ENCODE results near the gene OTULIN. TPM values are rescaled to one million over a fixed set of nuclear protein-coding genes. Genes with fewer than 3 reads are reported as not detected.

Gene OTULIN
- total and polyA plus RNA-seq, 2 of the 8 experiments (the other 6 are each of a cell fraction or from before 2014, with no cell fraction given): 5.2 to 34.8 TPM

DNA sequence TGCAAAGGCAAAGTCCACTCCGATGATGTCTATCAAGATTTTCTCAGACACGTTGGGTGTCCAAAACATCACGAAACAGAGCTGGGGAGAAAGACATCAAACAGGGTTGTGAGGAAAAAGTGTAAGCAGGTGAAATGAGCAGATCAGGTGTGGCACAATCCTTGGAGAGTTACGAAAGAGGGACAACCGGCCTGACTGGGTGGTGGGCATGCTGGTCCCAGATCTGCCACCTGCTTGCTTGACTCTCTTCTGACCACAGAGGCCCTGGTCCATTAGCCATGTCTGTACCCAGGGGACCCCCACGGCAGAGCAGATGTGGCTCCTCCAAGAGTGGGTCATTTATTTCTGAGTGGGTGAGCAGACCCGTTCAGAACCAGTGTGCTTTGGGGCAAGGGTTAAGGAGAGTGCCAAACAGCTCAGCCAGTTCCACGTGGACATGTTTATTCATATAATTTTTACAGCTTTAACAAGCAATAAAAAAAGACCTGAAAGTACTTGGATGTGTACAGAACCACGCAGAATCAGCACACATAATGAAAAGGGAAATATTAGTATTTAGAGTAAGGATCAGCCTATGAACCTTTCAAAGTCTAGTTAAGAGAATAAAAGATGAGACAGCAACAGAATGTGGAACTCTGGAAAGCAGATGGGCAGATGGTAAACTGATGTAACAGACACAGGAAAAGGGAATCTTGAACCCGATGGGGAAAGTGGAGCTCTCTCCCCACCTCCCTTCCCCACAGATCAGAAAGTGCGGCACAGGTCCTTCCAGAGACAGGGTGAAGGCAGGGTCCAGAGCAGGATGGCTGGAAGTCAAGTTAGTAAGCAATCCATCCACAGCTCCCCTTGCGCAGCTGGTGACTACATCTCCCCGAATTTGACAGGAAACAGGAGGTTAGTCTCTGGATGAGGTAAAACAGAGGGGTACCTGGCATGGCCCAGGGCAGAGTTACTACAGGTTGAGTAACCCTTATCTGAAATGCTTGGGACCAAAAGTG lies 52.5 kb downstream of the OTULIN start:
- POLR2A ChIA-PET (ENCODE audit: partially characterized antibody): no interaction called here
- DNase-seq (ENCODE audit: low read depth in 1 of 2, low spot score in 2 of 2) (no peak), FAIRE-seq (no peak)
- H3K9me3 ChIP-seq (ENCODE audit: insufficient read depth in 2 of 2, low read depth in 1 of 2, low read length in 1 of 2): peaks cover 3 to 5% of the 10 kb centered on the region in 2 experiments; a peak in 2 of 4 replicates
- peak overlapping the region; percentile 37; the same call in 1 of the 2 replicates for H4K8ac ChIP-seq (ENCODE audit: extremely low read depth, insufficient read depth, low read length)
- H2BK20ac ChIP-seq (ENCODE audit: low read length): no peak overlapping the region
- H3K4ac ChIP-seq (replicated peaks; ENCODE audit: insufficient read length, low read depth, low read length): no peak overlapping the region
- no peak overlapping the region for H3K14ac ChIP-seq (ENCODE audit: insufficient read length)
- no peak overlapping the region for H3K4me3 ChIP-seq (ENCODE audit: extremely low read depth in 1 of 4, insufficient read depth in 2 of 4, low read depth in 3 of 4, low read length in 4 of 4)
- CTCF ChIA-PET (ENCODE audit: partially characterized antibody): interaction anchor here (0.7 to 1.4 kb wide), 2 partner anchors 9 to 10 kb away, joined by 3 to 5 read pairs; no protein-coding TSS in a partner anchor
- no peak overlapping the region for H2AFZ ChIP-seq (ENCODE audit: low read length)
- WGBS, 2 experiments (ENCODE audit: extremely low coverage in 1 of 2, insufficient coverage in 1 of 2, insufficient read length in 1 of 2, insufficient replicate concordance in 2 of 2, low coverage in 1 of 2, low lambda C conversion rate in 2 of 2, missing lambda C conversion rate in 1 of 2): 93% methylated on average over 13 of the region's 13 CpGs; no CpG with 5 or more reads in 1 of the 2 experiments
- no peaks in the 10 kb centered on the region; a peak in 2 of 7 replicates for H3K27me3 ChIP-seq (replicated peaks in 1 of 4; ENCODE audit: control insufficient read depth in 3 of 4, extremely low read depth in 1 of 4, insufficient read depth in 3 of 4, low read length in 3 of 4)
- no peak overlapping the region for H3K23ac ChIP-seq (ENCODE audit: insufficient read length)
- no peak overlapping the region for H2BK5ac ChIP-seq (ENCODE audit: low read depth, low read length)
- no peak overlapping the region for H3K18ac ChIP-seq (ENCODE audit: extremely low read depth, low read length)
- H3K23me2 ChIP-seq (ENCODE audit: low read depth, low read length): no peaks in the 10 kb centered on the region
- no peaks in the 10 kb centered on the region for H3K79me2 ChIP-seq (ENCODE audit: control insufficient read depth in 1 of 2, insufficient read depth in 2 of 2, low read length in 2 of 2)
- no peak overlapping the region for H2AK5ac ChIP-seq (ENCODE audit: low read depth, low read length)
- no peak overlapping the region for H3K56ac ChIP-seq (replicated peaks; ENCODE audit: insufficient read length, low read depth, low read length)
- H3K9ac ChIP-seq (replicated peaks in 1 of 4; ENCODE audit: extremely low read depth in 1 of 4, low read depth in 3 of 4, low read length in 3 of 4): no peak overlapping the region
- H4K20me1 ChIP-seq (replicated peaks in 1 of 2; ENCODE audit: control insufficient read depth in 1 of 2, insufficient read depth in 2 of 2, low read length in 2 of 2): no peaks in the 10 kb centered on the region
- no peaks in the 10 kb centered on the region; the same call in 1 of the 2 replicates for H3K79me1 ChIP-seq (ENCODE audit: low read depth, low read length)
- no peaks in the 10 kb centered on the region for H3K4me1 ChIP-seq (replicated peaks in 1 of 4; ENCODE audit: control insufficient read depth in 3 of 4, insufficient read depth in 4 of 4, low read length in 3 of 4)
- no peak overlapping the region for H4K91ac ChIP-seq (replicated peaks; ENCODE audit: insufficient read length, low read length)
- no peak overlapping the region for H3K4me2 ChIP-seq (ENCODE audit: insufficient read depth in 1 of 2, low read depth in 2 of 2, low read length in 2 of 2)
- H4K5ac ChIP-seq (ENCODE audit: insufficient read length, low read depth, low read length): no peak overlapping the region
- no peak overlapping the region for H2BK120ac ChIP-seq (replicated peaks; ENCODE audit: low read depth, low read length)
- H3K27ac ChIP-seq (ENCODE audit: low read depth, low read length): no peak overlapping the region
- H2BK12ac ChIP-seq (ENCODE audit: low read depth, low read length): no peak overlapping the region
- peaks cover 0 to 10% (median 4%) of the 10 kb centered on the region in 4 experiments; a peak in 5 of 8 replicates for H3K36me3 ChIP-seq (ENCODE audit: control insufficient read depth in 2 of 4, insufficient read depth in 4 of 4, low read length in 3 of 4)
- H2BK15ac ChIP-seq (ENCODE audit: low read length): no peak overlapping the region
- TF ChIP-seq TEAD4 (IDR thresholded peaks at IDR 0.05; ENCODE audit: low read depth, low read length): no peak
- TF ChIP-seq CEBPB (IDR thresholded peaks at IDR 0.05; ENCODE audit: low read depth, low read length): no peak
- no peak for TF ChIP-seq ASH2L (IDR thresholded peaks at IDR 0.05; ENCODE audit: low read length)
- TF ChIP-seq TBP (IDR thresholded peaks at IDR 0.05; ENCODE audit: low read depth, low read length): no peak
- TF ChIP-seq PHF8 (conservative IDR thresholded peaks at IDR 0.05; ENCODE audit: low read depth, low read length): no peak
- no peak for TF ChIP-seq JUND (IDR thresholded peaks at IDR 0.05; ENCODE audit: low read length)
- no peak for TF ChIP-seq EGR1 (IDR thresholded peaks at IDR 0.05; ENCODE audit: borderline replicate concordance, low read depth, low read length)
- TF ChIP-seq TCF12 (IDR thresholded peaks at IDR 0.05; ENCODE audit: low read depth, low read length): no peak
- no peak for TF ChIP-seq CHD2 (IDR thresholded peaks at IDR 0.05; ENCODE audit: low read length)
- no peak for TF ChIP-seq SP2 (IDR thresholded peaks at IDR 0.05; ENCODE audit: low read length)
- TF ChIP-seq SAP30 (IDR thresholded peaks at IDR 0.05; ENCODE audit: insufficient read depth, insufficient replicate concordance, low read length): no peak
- TF ChIP-seq BACH1 (IDR thresholded peaks at IDR 0.05; ENCODE audit: low read length): no peak
- TF ChIP-seq SUZ12 (IDR thresholded peaks at IDR 0.05; ENCODE audit: low read length): no peak
